GM21447 (cell line): Measurements from ENCODE around the gene TNFAIP8L3.

Experiments used
- ATAC-seq: cut with Tn5 transposase; IDR thresholded peaks from one replicate; pipeline ENCODE4 v1.9.1; 2021; ENCODE audit not compliant: unreplicated experiment

Gene TNFAIP8L3

GRCh38 chr15:51007131-51007666 lies 87.5 kb downstream of the TNFAIP8L3 start:
- ATAC-seq, result no peak
